NCI-H2081 (cell line): ENCODE data around the gene LMO7.
"Not testable (repeated sequence)": the region's sequence is repeated elsewhere in the genome, so short reads cannot be mapped to it uniquely, and the experiment has no call there.

Experiments used
- DNase-seq, 2 experiments: peaks; one replicate each; lab custom pipeline; 2025; lab: John Stamatoyannopoulos, UW

Gene LMO7

GRCh38 chr13:75647126-75647784 is 11.1 kb downstream of the LMO7 start:
- no peak for DNase-seq

- no peak for DNase-seq
Measured at GRCh38 chr13:75648446-75648845, 12.3 kb downstream of the LMO7 start.

GRCh38 chr13:75651013-75651412 is 14.9 kb downstream of the LMO7 start:
- no peak for DNase-seq

GRCh38 chr13:75652726-75653125 is 16.6 kb downstream of the LMO7 start:
- DNase-seq = no peak

GRCh38 chr13:75656425-75656989 is 20.4 kb downstream of the LMO7 start:
- DNase-seq = no peak

- DNase-seq = no peak
Measured at GRCh38 chr13:75657111-75657510, 21.0 kb downstream of the LMO7 start.

GRCh38 chr13:75660694-75661093 is 24.6 kb downstream of the LMO7 start:
- DNase-seq = no peak

- DNase-seq = no peak
Measured at GRCh38 chr13:75661443-75661842, 25.3 kb downstream of the LMO7 start.

GRCh38 chr13:75666646-75667351 is 30.7 kb downstream of the LMO7 start:
- DNase-seq = no peak

- no peak for DNase-seq
Measured at GRCh38 chr13:75669706-75670105, 33.6 kb downstream of the LMO7 start.

- no peak for DNase-seq
Measured at GRCh38 chr13:75670496-75670895, 34.4 kb downstream of the LMO7 start.

GRCh38 chr13:75675421-75675820 is 39.3 kb downstream of the LMO7 start:
- no peak for DNase-seq

GRCh38 chr13:75679459-75679858 is 43.3 kb downstream of the LMO7 start:
- no peak for DNase-seq

- not testable (repeated sequence) for DNase-seq
Measured at GRCh38 chr13:75680251-75680650, 44.1 kb downstream of the LMO7 start.

GRCh38 chr13:75682326-75682725 is 46.2 kb downstream of the LMO7 start:
- no peak for DNase-seq

- DNase-seq = peak in 1 of 2 experiments; percentile 62
Measured at GRCh38 chr13:75685239-75685697, 49.1 kb downstream of the LMO7 start.

- peak in 1 of 2 experiments; percentile 0 for DNase-seq
Measured at GRCh38 chr13:75687150-75687763, 51.1 kb downstream of the LMO7 start.

- no peak for DNase-seq
Measured at GRCh38 chr13:75689686-75690085, 53.6 kb downstream of the LMO7 start.

- DNase-seq = no peak
Measured at GRCh38 chr13:75690607-75691006, 54.5 kb downstream of the LMO7 start.

- no peak for DNase-seq
Measured at GRCh38 chr13:75691183-75691582, 55.1 kb downstream of the LMO7 start.

GRCh38 chr13:75693227-75693626 is 57.1 kb downstream of the LMO7 start:
- no peak for DNase-seq

GRCh38 chr13:75694722-75695121 is 58.6 kb downstream of the LMO7 start:
- no peak for DNase-seq

- DNase-seq = peak; percentile 21 to 23
Measured at GRCh38 chr13:75695908-75696307, 59.8 kb downstream of the LMO7 start.
